IMR-90 (cell line): ENCODE results near the gene RC3H2. TPM values are rescaled to one million over a fixed set of nuclear protein-coding genes. Genes with fewer than 3 reads are reported as not detected.

ENCODE experiments used
- ATAC-seq: fragments of 200-7000 bp; cut with Tn5 transposase; 2 replicates; pipeline ENCODE4 v1.9.1; 2020; ENCODE audit warnings: low read depth, mild to moderate bottlenecking, moderate library complexity
- BruUV-seq: library from RNA; stranded (reverse); fragments of 400-500 nt; replicated peaks from 2 replicates; lab custom pipeline; 2021; lab: Mats Ljungman, UMichigan
- CTCF ChIA-PET: fragments of 300-600 bp; formaldehyde crosslinking; extraction: SDS; loops from one replicate; lab custom pipeline; 2021; ENCODE audit warnings: antibody characterized with exemption; lab: Yijun Ruan, JAX
- POLR2A ChIA-PET: fragments of 300-600 bp; sonication (Branson Sonifier 250); formaldehyde crosslinking; loops from one replicate; lab custom pipeline; 2022; ENCODE audit warnings: antibody characterized with exemption; ENCODE audit not compliant: unreplicated experiment; lab: Charles Lee
- DNase-seq: peaks from one replicate; pipeline ENCODE4 v3.0.0; 2013
- H2AFZ ChIP-seq: replicated peaks from 2 replicates; pipeline ENCODE3; 2013; ENCODE audit warnings: low read length, mild to moderate bottlenecking; ENCODE audit not compliant: poor library complexity
- H2AK5ac ChIP-seq: 2 replicates; pipeline ENCODE4 v1.6.1; 2013; ENCODE audit warnings: low read depth, low read length, inconsistent platforms
- H2AK9ac ChIP-seq: replicated peaks from 2 replicates; pipeline ENCODE3; 2013; ENCODE audit warnings: mild to moderate bottlenecking, low read depth, low read length, moderate library complexity; ENCODE audit not compliant: poor library complexity
- H2BK120ac ChIP-seq: 2 replicates; pipeline ENCODE4 v1.6.1; 2013; ENCODE audit warnings: low read depth, low read length, inconsistent platforms
- H2BK15ac ChIP-seq: 3 replicates; pipeline ENCODE4 v1.6.1; 2013; ENCODE audit warnings: low read depth, low read length, inconsistent platforms
- H2BK20ac ChIP-seq: 2 replicates; pipeline ENCODE4 v1.6.1; 2013; ENCODE audit warnings: low read depth, mild to moderate bottlenecking, inconsistent platforms, low read length, moderate library complexity
- H2BK5ac ChIP-seq: 2 replicates; pipeline ENCODE4 v1.6.1; 2013; ENCODE audit warnings: mild to moderate bottlenecking, low read depth, low read length, inconsistent platforms; ENCODE audit not compliant: poor library complexity, severe bottlenecking
- H3K14ac ChIP-seq: replicated peaks from 2 replicates; pipeline ENCODE4 v1.6.1; 2013; ENCODE audit warnings: low read depth, low read length, inconsistent platforms
- H3K18ac ChIP-seq: 2 replicates; pipeline ENCODE4 v1.6.1; 2013; ENCODE audit warnings: low read depth, low read length, control low read depth
- H3K23ac ChIP-seq: 2 replicates; pipeline ENCODE4 v1.6.1; 2013; ENCODE audit warnings: low read depth, low read length, inconsistent platforms
- H3K27ac ChIP-seq: 2 replicates; pipeline ENCODE4 v1.5.1; 2013; ENCODE audit warnings: mild to moderate bottlenecking, control low read depth, low read length; ENCODE audit not compliant: insufficient read depth
- H3K27me3 ChIP-seq: 2 replicates; pipeline ENCODE4 v1.6.1; 2013; ENCODE audit warnings: low read length; ENCODE audit not compliant: control insufficient read depth, insufficient read depth
- H3K36me3 ChIP-seq: 2 replicates; pipeline ENCODE4 v1.6.1; 2013; ENCODE audit warnings: low read length, mixed read lengths; ENCODE audit not compliant: control insufficient read depth, insufficient read depth
- H3K4ac ChIP-seq: 2 replicates; pipeline ENCODE4 v1.6.1; 2013; ENCODE audit warnings: low read depth, low read length, inconsistent platforms
- H3K4me1 ChIP-seq: 2 replicates; pipeline ENCODE4 v1.6.1; 2013; ENCODE audit warnings: low read length, mixed read lengths; ENCODE audit not compliant: control insufficient read depth, insufficient read depth
- H3K4me2 ChIP-seq: 2 replicates; pipeline ENCODE4 v1.6.1; 2013; ENCODE audit warnings: low read depth, mild to moderate bottlenecking, control low read depth, low read length, moderate library complexity
- H3K4me3 ChIP-seq: 2 replicates; pipeline ENCODE4 v1.5.1; 2013; ENCODE audit warnings: low read depth, mild to moderate bottlenecking, control low read depth, low read length, moderate library complexity; ENCODE audit not compliant: insufficient read depth
- H3K56ac ChIP-seq: 2 replicates; pipeline ENCODE4 v1.6.1; 2013; ENCODE audit warnings: low read length, inconsistent platforms; ENCODE audit not compliant: insufficient read depth; ENCODE audit errors: extremely low read depth
- H3K79me1 ChIP-seq, 2 experiments: 2 replicates each; pipeline ENCODE4 v1.6.1; 2013; ENCODE audit warnings: low read length in 2 of 2, inconsistent platforms in 1 of 2, low read depth in 1 of 2
- H3K9ac ChIP-seq: 2 replicates; pipeline ENCODE4 v1.6.1; 2013; ENCODE audit warnings: low read depth, low read length, control low read depth
- H3K9me1 ChIP-seq: 2 replicates; pipeline ENCODE4 v1.6.1; 2013; ENCODE audit warnings: low read length, inconsistent platforms; ENCODE audit not compliant: insufficient read depth
- H3K9me3 ChIP-seq: 2 replicates; pipeline ENCODE4 v1.6.1; 2013; ENCODE audit warnings: low read length; ENCODE audit not compliant: control insufficient read depth, insufficient read depth
- H4K20me1 ChIP-seq: 2 replicates; pipeline ENCODE4 v1.6.1; 2013; ENCODE audit warnings: low read length, inconsistent platforms; ENCODE audit not compliant: insufficient read depth
- H4K5ac ChIP-seq: 2 replicates; pipeline ENCODE4 v1.6.1; 2013; ENCODE audit warnings: mild to moderate bottlenecking, low read depth, low read length, control low read depth
- H4K8ac ChIP-seq, 2 experiments: 2 replicates each; pipeline ENCODE4 v1.6.1; 2013; ENCODE audit warnings: low read depth in 2 of 2, low read length in 2 of 2, control low read depth in 1 of 2, inconsistent platforms in 1 of 2
- H4K91ac ChIP-seq: 2 replicates; pipeline ENCODE4 v1.6.1; 2013; ENCODE audit warnings: low read depth, low read length, inconsistent platforms; ENCODE audit not compliant: insufficient read depth
- BHLHE40 ChIP-seq: fragments of 150-350 bp; IDR thresholded peaks from 2 replicates; pipeline ENCODE4 v1.6.1; 2016; ENCODE audit warnings: mild to moderate bottlenecking, low read depth, low read length
- CEBPB ChIP-seq: IDR thresholded peaks from 2 replicates; pipeline ENCODE4 v1.6.1; 2012; ENCODE audit warnings: low read depth, low read length, improper control_type of control experiment
- CHD1 ChIP-seq: IDR thresholded peaks from 2 replicates; pipeline ENCODE4 v1.6.1; 2012; ENCODE audit warnings: low read depth, low read length, improper control_type of control experiment
- CTCF ChIP-seq: conservative IDR thresholded peaks from 2 replicates; pipeline ENCODE4 v1.5.1; 2012; ENCODE audit warnings: mild to moderate bottlenecking, low read depth, low read length, improper control_type of control experiment
- ELK1 ChIP-seq: fragments of 150-350 bp; IDR thresholded peaks from 2 replicates; pipeline ENCODE4 v1.6.1; 2016; ENCODE audit warnings: low read depth, mild to moderate bottlenecking, low read length, moderate library complexity, borderline replicate concordance
- FOS ChIP-seq: fragments of 150-350 bp; IDR thresholded peaks from 2 replicates; pipeline ENCODE4 v1.6.1; 2016; ENCODE audit warnings: low read depth, low read length
- MAFK ChIP-seq: IDR thresholded peaks from 2 replicates; pipeline ENCODE4 v1.6.1; 2012; ENCODE audit warnings: low read depth, low read length, improper control_type of control experiment
- MAZ ChIP-seq: IDR thresholded peaks from 2 replicates; pipeline ENCODE4 v1.6.1; 2012; ENCODE audit warnings: low read depth, mild to moderate bottlenecking, low read length, improper control_type of control experiment, moderate library complexity, borderline replicate concordance
- MXI1 ChIP-seq: IDR thresholded peaks from 2 replicates; pipeline ENCODE4 v1.6.1; 2012; ENCODE audit warnings: low read depth, mild to moderate bottlenecking, low read length, moderate library complexity, borderline replicate concordance
- NFE2L2 ChIP-seq: fragments of 150-350 bp; IDR thresholded peaks from 2 replicates; pipeline ENCODE4 v1.6.1; 2016; ENCODE audit warnings: low read depth, mild to moderate bottlenecking, low read length
- POLR2A ChIP-seq: IDR thresholded peaks from 2 replicates; pipeline ENCODE4 v1.6.1; 2012; ENCODE audit warnings: mild to moderate bottlenecking, low read depth, low read length
- RAD21 ChIP-seq: IDR thresholded peaks from 2 replicates; pipeline ENCODE4 v1.6.1; 2012; ENCODE audit warnings: low read length, improper control_type of control experiment
- RCOR1 ChIP-seq: IDR thresholded peaks from 2 replicates; pipeline ENCODE4 v1.6.1; 2012; ENCODE audit warnings: mild to moderate bottlenecking, low read length, improper control_type of control experiment; ENCODE audit not compliant: insufficient replicate concordance
- RFX5 ChIP-seq: IDR thresholded peaks from 2 replicates; pipeline ENCODE4 v1.8.0; 2012; ENCODE audit warnings: low read depth, mild to moderate bottlenecking, low read length, moderate library complexity
- SMC3 ChIP-seq: fragments of 150-350 bp; IDR thresholded peaks from 2 replicates; pipeline ENCODE4 v1.6.1; 2016; ENCODE audit warnings: low read depth, mild to moderate bottlenecking, antibody characterized with exemption, low read length, moderate library complexity
- WGBS, 2 experiments: methylation state at CpG; one replicate each; pipeline versions ENCODE4 v1.1.5 to v1.1.7; 2013; ENCODE audit warnings: missing lambda C conversion rate in 2 of 2; ENCODE audit not compliant: insufficient read length in 1 of 2; ENCODE audit errors: extremely low coverage in 2 of 2; 5-methylcytosine and 5-hydroxymethylcytosine counted together
- dilution Hi-C: fragments of 300-500 bp; cut with HindIII; formaldehyde crosslinking; loops from one replicate; pipeline ENCODE4 v1.14.3; 2018; ENCODE audit warnings: low sequenced_read_pairs; ENCODE audit not compliant: unreplicated experiment
- in situ Hi-C: fragments of 300-500 bp; cut with MboI; formaldehyde crosslinking; loops from 3 replicates; pipeline ENCODE4 v1.14.3; 2019; ENCODE audit warnings: low sequenced_read_pairs, inconsistent platforms, mixed read lengths
- intact Hi-C: fragments of 100-400 bp; cut with micrococcal nuclease; formaldehyde crosslinking; loops from 2 replicates; pipeline ENCODE4 v1.10.0; 2022
- polyA plus RNA-seq, 3 experiments: library from polyadenylated mRNA; depleted of rRNA; stranded (reverse); fragments of >200 nt; gene quantifications; 2 replicates each; pipeline ENCODE4 v1.2.3, GENCODE V29; 2012; ENCODE audit warnings: low replicate concordance in 1 of 3
- total RNA-seq: library from RNA; depleted of rRNA; stranded (reverse); fragments of >200 nt; gene quantifications from 2 replicates; pipeline ENCODE4 v1.2.3, GENCODE V29; 2012
- TF ChIP-seq, protein P1 (sequence below): fragments of 150-350 bp; IDR thresholded peaks from 2 replicates; pipeline ENCODE4 v1.6.1; 2017; ENCODE audit warnings: mild to moderate bottlenecking, antibody characterized with exemption, low read length, low read depth

Gene RC3H2
- total and polyA plus RNA-seq, 2 of the 4 experiments (the other 2 are of a cell fraction) = 14.7 to 58.4 TPM

- Histone ChIP-seq H3K14ac (no peak overlapping the region), H3K4me3 (no peak overlapping the region), H3K27ac (no peak overlapping the region), H2BK15ac (no peak overlapping the region), H2BK5ac (peak overlapping the region; percentile 53), H3K36me3 (peaks cover 6% of the 10 kb centered on the region), H4K8ac (no peak overlapping the region), H3K4ac (no peak overlapping the region), H3K9me3 (no peaks in the 10 kb centered on the region), H3K4me1 (peaks cover 4% of the 10 kb centered on the region), H3K79me1 (peaks cover 20 to 48% of the 10 kb centered on the region in 2 experiments), H4K20me1 (peaks cover 20% of the 10 kb centered on the region), H3K4me2 (peak overlapping the region; percentile 5; the same call in 1 of the 2 replicates), H4K5ac (no peak overlapping the region), H2AK9ac (no peak overlapping the region), H3K9ac (no peak overlapping the region), H3K9me1 (no peaks in the 10 kb centered on the region), H3K18ac (no peak overlapping the region), H3K56ac (no peak overlapping the region), H2BK20ac (no peak overlapping the region), H2AFZ (no peak overlapping the region), H4K91ac (no peak overlapping the region), H3K27me3 (no peaks in the 10 kb centered on the region), H2AK5ac (no peak overlapping the region), H2BK120ac (no peak overlapping the region), H3K23ac (no peak overlapping the region; the same call in 1 of the 2 replicates)
- DNase-seq = no peak
- no peak for ATAC-seq
- in situ Hi-C loops (no loop called here), intact Hi-C loops (loop anchor here (5.0 kb wide), 1 partner anchor 44 kb away; no protein-coding TSS in a partner anchor), dilution Hi-C loops (no loop called here)
- no CpG with 5 or more reads among the region's 3 CpGs for WGBS, 2 experiments
- ChIA-PET POLR2A (no interaction called here), CTCF (no interaction called here)
- BruUV-seq = no TSS peak
- TF ChIP-seq NFE2L2 = no peak
- TF ChIP-seq MAFK = no peak
- no peak for TF ChIP-seq RCOR1
- no peak for TF ChIP-seq RFX5
- TF ChIP-seq CTCF = no peak
- TF ChIP-seq RAD21 = no peak
- TF ChIP-seq, protein P1, sequence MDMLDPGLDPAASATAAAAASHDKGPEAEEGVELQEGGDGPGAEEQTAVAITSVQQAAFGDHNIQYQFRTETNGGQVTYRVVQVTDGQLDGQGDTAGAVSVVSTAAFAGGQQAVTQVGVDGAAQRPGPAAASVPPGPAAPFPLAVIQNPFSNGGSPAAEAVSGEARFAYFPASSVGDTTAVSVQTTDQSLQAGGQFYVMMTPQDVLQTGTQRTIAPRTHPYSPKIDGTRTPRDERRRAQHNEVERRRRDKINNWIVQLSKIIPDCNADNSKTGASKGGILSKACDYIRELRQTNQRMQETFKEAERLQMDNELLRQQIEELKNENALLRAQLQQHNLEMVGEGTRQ = no peak
- TF ChIP-seq BHLHE40 = no peak
- TF ChIP-seq POLR2A = no peak
- no peak for TF ChIP-seq MAZ
- TF ChIP-seq CEBPB = no peak
- no peak for TF ChIP-seq SMC3
- TF ChIP-seq MXI1 = no peak
- no peak for TF ChIP-seq FOS
- no peak for TF ChIP-seq CHD1
- TF ChIP-seq ELK1 = no peak
Measured at GRCh38 chr9:122948313-122948712, 43.2 kb upstream of the RC3H2 start.
